ENCODE data around the gene SLC7A5.
"Not testable (repeated sequence)": the region's sequence is repeated elsewhere in the genome, so short reads cannot be mapped to it uniquely, and the experiment has no call there.

SLC7A5 gene

GRCh38 chr16:87887931-87888330, 18.6 kb upstream of the SLC7A5 start:
- not testable (repeated sequence) for DNase-seq

- DNase-seq = not testable (repeated sequence)
Observed at GRCh38 chr16:87885371-87885967, 16.2 kb upstream of the SLC7A5 start.

GRCh38 chr16:87882436-87883019, 13.2 kb upstream of the SLC7A5 start:
- DNase-seq = no peak

DNA sequence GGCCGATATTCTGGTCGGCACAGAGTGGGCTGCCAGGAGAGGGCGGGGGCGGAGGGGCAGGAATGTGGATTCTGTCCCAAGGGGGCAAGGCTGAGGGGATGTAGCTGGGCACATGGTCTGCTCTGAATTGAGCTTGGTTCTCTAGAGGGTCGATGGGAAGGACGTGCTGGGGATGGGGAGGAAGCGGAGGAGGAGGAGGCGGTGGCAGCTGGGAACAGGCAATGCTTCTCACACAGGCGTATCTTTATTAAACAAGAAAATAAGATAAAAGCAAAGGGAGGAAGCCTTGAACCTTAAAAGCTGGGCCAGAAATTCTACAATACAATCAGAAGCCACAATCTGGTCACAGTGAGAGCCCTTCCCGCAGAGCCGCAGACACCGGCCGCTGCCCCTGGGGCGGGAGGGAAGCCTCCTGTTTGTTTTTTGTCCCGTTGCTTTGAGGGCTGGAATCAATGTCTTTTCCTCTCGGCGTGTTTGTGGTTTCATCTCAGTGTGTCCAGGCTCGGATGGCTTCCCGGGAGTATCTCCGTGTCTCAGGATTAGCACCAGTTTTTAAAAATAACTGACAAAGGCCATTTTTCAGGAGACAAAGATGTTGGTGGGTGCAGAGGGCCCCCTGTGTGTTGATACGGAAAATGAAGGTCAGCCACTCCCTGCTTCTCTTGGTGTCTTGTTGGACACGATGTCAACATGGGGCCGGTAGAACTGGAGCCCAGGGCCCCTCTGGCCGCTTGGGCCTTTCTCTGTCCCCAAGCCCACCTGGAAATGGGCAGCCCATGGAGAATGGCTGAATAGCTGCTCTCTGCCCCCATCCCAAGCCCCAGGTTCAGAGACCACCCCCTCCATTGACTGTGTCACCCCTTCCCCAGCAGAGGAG, 12.3 kb upstream of the SLC7A5 start:
- no peak for DNase-seq

GRCh38 chr16:87880117-87880696, 10.9 kb upstream of the SLC7A5 start:
- no peak for DNase-seq

DNA sequence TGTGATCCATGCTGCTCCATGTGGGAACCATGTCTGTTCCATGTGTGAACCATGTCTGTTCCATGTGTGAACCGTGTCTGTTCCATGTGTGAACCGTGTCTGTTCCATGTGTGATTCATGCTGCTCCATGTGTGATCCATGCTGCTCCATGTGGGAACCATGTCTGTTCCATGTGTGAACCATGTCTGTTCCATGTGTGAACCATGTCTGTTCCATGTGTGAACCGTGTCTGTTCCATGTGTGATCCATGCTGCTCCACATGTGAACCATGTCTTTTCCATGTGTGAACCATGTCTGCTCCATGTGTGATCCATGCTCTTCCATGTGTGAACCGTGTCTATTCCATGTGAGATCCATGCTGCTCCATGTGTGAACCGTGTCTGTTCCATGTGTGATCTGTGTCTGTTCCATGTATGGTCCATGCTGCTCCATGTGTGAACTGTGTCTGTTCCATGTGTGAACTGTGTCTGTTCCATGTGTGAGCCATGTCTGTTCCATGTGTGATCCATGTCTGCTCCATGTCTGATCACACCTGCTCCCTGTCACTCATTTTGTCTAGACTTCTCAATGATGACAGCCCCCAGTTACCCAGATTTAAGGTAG, 10.2 kb upstream of the SLC7A5 start:
- DNase-seq = not testable (repeated sequence)

GRCh38 chr16:87878704-87879103, 9.4 kb upstream of the SLC7A5 start:
- DNase-seq = no peak

DNA sequence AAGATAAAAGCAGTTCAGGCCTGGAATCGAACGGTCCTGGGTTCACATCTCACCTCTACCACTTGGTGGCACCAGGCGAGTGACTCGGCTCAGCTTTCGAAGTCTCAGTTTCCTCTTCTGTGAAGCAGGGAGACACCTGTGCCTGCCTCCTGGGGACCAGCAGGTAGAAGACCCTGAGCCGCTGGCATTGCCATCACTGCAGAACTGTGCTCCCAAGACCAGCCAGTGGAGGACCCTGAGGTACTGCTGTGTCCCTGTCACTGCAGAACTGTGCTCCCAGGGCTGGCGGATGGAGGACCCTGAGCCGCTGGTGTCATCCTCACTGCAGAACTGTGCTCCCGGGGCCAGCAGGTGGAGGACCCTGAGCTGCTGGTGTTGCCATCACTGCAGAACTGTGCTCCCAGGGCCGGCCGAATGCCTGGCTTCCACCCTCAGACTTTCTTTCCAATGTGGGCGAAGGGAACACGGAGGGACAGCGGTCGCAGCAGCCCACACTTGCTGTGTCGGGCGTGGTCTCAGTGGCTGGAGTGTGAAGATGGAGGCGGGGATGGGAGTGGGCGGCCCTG, 8.7 kb upstream of the SLC7A5 start:
- DNase-seq = no peak

- DNase-seq = no peak
Observed at GRCh38 chr16:87874639-87875427, 5.5 kb upstream of the SLC7A5 start.

DNA sequence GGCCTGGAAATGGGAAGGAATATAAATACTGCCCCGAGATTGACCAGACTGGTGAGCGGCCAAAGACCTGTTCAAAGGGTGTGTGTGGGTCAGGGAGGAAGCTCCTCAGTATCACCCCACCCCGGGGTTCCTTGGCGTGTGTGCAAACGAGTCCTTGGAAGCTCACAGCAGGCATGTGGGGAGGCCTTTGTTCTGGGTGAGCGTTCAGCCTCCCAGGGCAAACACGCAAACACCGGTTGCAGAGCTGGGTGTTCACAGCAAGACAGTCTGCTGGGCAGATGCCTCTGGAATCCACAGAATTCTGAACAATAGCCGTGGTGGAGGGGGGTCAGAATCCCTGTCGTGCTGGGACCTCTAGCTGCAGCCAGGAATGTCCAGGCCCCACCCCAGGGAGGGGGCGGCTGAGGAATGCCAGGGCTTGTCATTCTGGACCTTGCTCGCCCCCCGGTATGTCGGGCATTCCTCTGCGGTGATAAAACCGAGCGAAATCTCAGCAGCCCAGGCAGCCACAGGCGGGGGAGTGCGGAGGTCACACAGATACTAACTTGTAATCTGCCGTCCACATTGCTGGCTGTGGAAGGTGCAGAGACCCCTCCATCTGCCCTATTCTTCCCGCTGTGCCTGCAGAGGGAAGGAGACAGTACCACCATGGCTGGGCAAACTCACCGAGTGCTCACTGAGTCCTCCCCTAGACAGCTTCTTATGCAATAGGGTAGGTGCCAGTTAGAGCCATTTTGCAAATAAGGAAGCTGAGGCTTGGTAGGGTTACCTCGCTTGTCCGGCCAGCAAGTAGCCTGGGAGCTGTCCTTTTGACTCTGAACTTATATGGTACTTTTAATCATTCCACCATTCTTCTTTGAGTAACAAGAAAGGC, 1.3 kb upstream of the SLC7A5 start:
- DNase-seq = not testable (repeated sequence)

DNA sequence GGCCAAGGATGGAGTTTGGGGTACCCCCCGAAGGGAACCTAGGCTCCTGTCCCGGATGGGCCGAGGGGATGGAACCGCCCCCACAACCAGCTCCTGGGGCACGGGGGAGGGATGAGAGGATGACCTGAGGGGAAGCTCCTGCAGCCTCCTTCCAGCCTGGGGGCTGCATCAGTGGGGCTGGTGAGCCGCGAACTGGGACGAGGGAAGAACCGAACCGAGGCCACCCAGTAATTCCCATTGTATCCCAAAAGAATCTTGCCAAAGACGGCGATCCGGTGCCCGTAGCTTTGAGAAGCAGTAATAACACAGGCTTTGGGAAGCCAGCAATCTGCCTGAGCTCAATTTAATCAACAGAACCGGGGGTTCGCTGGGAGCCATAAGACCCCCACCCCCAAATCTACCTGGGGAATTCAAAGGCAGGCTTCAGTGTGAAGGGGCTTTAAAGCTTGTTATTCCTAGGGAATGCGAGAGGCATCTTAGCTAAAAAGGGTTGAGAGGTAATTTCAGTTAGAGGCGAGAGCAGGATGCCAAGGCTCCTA, 641 bp upstream of the SLC7A5 start:
- not testable (repeated sequence) for DNase-seq

DNA sequence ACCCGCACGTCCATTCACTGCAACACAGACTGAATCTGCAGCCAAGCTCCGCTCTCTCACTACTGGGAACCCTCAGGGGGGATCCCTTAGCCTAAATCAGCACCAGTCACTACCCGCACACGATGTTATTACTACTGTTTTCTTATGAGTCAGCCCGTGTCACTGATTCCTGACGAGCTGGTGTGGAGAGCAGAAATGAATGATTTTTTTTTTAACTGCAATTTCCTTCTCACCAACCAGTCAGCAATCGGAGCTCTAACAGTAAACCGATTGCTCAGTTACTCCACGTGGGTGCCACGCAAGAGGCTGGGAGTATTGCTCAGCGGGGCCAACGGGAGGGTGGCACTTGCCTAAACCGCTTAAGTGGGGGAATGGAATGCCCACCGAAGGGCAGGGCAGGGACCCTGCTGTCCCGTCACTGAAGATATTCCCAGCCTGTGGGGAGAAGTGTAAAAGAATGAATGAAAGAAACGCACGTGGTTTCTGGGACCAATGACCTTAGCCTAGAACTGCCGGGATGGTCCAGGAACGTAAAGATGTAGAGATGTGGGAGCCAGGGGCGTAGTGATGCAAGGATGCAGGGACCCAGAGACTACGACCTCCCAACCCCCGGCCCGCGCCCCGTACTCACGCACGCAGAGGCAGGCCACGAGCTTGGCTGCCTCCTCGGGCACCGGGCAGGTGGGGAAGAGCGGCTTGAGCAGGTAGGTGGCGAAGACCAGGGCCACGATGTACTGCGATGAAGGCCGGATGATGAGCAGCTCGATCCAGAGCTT, 865 bp downstream of the SLC7A5 start:
- not testable (repeated sequence) for DNase-seq

- not testable (repeated sequence) for DNase-seq
Observed at GRCh38 chr16:87865902-87866555, 3.3 kb downstream of the SLC7A5 start.

- no peak for DNase-seq
Observed at GRCh38 chr16:87864331-87864989, 4.8 kb downstream of the SLC7A5 start.

DNA sequence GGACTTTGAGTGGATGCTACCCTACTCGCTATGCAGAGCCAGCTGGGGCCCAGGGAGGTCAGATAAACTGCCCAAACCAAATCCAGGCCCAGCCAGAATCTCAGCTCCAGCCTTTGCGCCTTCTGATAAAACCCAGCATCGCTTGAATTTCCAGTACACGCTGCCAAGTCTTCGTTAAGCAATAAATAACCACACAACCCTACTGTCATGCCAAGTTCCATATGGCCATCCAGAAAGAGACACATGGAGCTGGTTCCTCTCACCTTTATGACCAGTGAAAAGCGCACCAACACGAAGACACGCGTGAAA, 6.0 kb downstream of the SLC7A5 start:
- DNase-seq = not testable (repeated sequence)

- DNase-seq = not testable (repeated sequence)
Observed at GRCh38 chr16:87862597-87863326, 6.5 kb downstream of the SLC7A5 start.

GRCh38 chr16:87861300-87862099, 7.8 kb downstream of the SLC7A5 start:
- DNase-seq = not testable (repeated sequence)
